ACC112 (cell line): ENCODE measurements around the gene LAPTM5.

Experiments used
- H2AFZ ChIP-seq: fragments of 200-600 bp; sonication (generic); one replicate; pipeline ENCODE4 v1.6.0; 2017; ENCODE audit warnings: antibody characterized with exemption, low read length; ENCODE audit not compliant: unreplicated experiment
- H3K27ac ChIP-seq: fragments of 200-600 bp; sonication (generic); 2 replicates; pipeline ENCODE4 v1.5.1; 2014; ENCODE audit warnings: low read depth, mild to moderate bottlenecking, antibody characterized with exemption, low read length, moderate library complexity
- H3K27me3 ChIP-seq: fragments of 200-600 bp; sonication (generic); 2 replicates; pipeline ENCODE4 v1.6.1; 2014; ENCODE audit warnings: mild to moderate bottlenecking, antibody characterized with exemption, low read length, moderate library complexity, mixed read lengths; ENCODE audit not compliant: insufficient read depth
- H3K36me3 ChIP-seq: fragments of 200-600 bp; sonication (generic); 2 replicates; pipeline ENCODE4 v1.6.1; 2016; ENCODE audit warnings: mild to moderate bottlenecking, antibody characterized with exemption, low read length, moderate library complexity, mixed read lengths; ENCODE audit not compliant: insufficient read depth
- H3K4me1 ChIP-seq: fragments of 200-600 bp; sonication (generic); one replicate; pipeline ENCODE4 v1.6.1; 2016; ENCODE audit warnings: low read length, mixed read lengths; ENCODE audit not compliant: insufficient read depth, unreplicated experiment, control insufficient read depth
- H3K4me3 ChIP-seq: fragments of 200-600 bp; sonication (generic); 2 replicates; pipeline ENCODE4 v1.5.1; 2014; ENCODE audit warnings: mild to moderate bottlenecking, low read depth, low read length
- H3K79me2 ChIP-seq: fragments of 200-600 bp; sonication (generic); one replicate; pipeline ENCODE4 v1.6.0; 2016; ENCODE audit warnings: low read length; ENCODE audit not compliant: control insufficient read depth, unreplicated experiment, insufficient read depth

LAPTM5 gene

GRCh38 chr1:30786264-30786991 lies 28.9 kb upstream of the LAPTM5 start:
- Histone ChIP-seq H2AFZ (no peak overlapping the region), H3K27ac (no peak overlapping the region)

DNA sequence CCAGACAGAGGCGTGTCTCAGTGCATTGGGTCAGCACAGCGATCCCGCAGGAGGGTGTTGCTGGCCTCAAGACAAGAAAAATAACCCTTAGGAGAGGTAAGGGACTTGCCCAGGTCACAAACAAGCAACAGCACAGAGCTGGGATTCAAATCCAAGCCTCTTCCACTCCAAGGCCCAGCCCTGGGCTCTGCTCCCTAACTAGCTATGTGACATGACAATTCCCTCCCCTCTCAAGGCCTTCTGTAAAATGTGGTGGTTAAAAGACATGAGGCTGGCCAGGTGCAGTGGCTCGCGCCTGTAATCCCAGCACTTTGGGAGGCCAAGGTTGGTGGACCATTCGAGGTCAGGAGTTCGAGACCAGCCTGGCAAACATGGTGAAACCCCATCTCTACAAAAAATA lies 28.1 kb upstream of the LAPTM5 start:
- Histone ChIP-seq H3K79me2 (no peaks in the 10 kb centered on the region), H3K4me1 (no peaks in the 10 kb centered on the region), H3K36me3 (no peaks in the 10 kb centered on the region), H2AFZ (no peak overlapping the region), H3K27ac (no peak overlapping the region), H3K27me3 (peaks cover 3% of the 10 kb centered on the region; the same call in 1 of the 2 replicates), H3K4me3 (no peak overlapping the region)

More at GRCh38 chr1:30786264-30786991, 28.9 kb upstream of the LAPTM5 start:
- Histone ChIP-seq H3K79me2 (no peaks in the 10 kb centered on the region), H3K4me1 (no peaks in the 10 kb centered on the region), H3K27me3 (peaks cover 10% of the 10 kb centered on the region), H3K36me3 (no peaks in the 10 kb centered on the region), H3K4me3 (no peak overlapping the region)

DNA sequence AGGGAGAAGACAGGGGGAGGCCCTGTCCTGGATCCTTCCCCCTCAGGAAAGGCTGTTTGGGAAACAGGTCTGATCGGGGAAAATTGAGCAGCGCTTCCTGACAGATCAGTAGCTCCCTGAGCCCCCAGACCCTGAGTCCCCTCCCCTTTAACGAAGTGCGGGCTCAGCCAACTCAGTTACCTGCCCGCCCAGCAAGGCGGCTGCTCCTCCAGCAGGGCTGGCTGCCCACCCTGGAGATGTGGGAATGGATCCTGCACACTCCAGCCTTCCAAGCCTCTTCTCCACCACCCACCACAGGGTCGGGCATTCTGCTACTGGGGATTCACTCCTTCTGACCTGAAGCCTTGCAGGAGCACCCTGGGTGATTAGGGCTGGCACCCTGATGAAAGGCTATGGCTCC lies 27.6 kb upstream of the LAPTM5 start:
- Histone ChIP-seq H3K4me1 (no peaks in the 10 kb centered on the region), H3K27ac (no peak overlapping the region), H3K36me3 (no peaks in the 10 kb centered on the region), H2AFZ (no peak overlapping the region), H3K79me2 (no peaks in the 10 kb centered on the region), H3K4me3 (no peak overlapping the region), H3K27me3 (no peaks in the 10 kb centered on the region)

DNA sequence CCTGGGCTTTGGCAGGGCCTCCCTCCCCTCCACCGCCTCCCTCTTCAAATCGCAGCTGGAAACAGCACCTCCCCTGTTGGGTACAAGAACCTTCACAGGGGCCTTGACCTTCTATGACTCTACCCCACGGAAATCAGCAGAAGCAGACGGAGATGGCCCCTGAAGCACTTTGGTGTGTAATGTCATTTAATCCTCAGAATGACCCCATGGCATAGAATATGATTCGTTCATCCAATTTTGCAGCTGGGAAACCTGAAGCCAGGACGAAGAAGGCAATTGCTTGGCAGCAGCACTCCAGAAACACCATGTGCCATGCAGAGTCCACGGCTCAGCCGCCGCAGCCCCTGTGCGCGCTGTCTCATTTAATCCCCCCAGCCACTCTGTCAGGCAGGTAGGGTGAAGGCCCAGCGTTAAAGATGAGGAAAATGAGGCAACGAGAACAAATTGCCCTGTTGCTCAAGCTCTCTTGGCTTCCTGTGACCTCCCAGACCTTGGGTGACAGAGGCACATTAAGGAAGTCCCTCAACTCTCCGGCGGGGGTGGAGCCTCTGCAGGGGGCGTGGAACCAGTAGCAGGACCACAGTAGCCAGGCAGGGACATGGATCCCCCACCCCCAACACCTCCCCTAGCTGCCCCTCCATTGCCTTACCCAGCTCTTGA lies 25.8 kb upstream of the LAPTM5 start:
- no peak overlapping the region for H3K27ac ChIP-seq
- H3K27me3 ChIP-seq = no peaks in the 10 kb centered on the region
- H3K79me2 ChIP-seq = no peaks in the 10 kb centered on the region
- H3K4me3 ChIP-seq = no peak overlapping the region
- H2AFZ ChIP-seq = no peak overlapping the region
- H3K4me1 ChIP-seq = no peaks in the 10 kb centered on the region
- H3K36me3 ChIP-seq = no peaks in the 10 kb centered on the region

DNA sequence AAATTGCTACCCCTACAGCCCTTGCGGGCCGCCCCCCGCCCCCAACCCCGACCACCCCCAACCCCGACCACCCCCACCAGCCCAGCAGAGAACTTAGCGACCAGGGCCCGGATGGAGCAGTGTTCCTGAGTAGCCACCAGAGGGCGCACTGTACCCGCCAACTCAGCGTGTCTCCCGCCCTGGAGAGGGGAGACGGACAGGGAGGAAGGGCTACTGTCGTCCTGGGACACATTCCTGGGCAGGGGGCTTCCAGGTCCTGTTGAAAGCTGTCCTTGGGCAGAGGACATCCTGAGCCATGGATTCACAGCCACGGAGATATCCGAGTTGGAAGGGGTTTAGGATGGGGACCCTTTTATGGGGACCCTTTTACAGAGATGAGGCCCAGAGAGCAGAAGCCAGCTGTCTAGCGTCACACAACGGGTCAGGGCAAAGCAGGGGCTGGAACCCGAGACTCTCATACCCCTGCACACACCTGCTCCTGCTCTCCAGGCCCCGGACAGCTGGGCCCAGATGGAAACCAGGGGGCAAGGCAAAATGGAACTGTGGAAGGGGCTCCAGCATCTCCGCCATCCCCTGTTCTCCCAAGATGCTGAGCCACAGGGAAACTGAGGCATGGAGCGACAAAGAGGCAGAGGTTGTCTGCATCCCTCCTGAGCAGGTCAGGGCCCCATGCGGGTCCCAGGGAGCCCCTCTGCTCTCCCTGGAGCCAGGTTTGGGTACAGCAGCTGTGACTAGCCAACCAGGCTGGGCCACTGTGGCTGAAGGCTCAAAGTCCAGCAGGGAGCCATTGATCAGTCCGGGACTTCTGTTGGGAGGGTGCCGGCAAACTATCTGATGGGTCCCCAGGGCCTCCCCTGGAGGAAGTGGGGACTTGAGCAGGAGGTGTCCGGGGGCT lies 25.0 kb upstream of the LAPTM5 start:
- no peak overlapping the region for H3K27ac ChIP-seq
- no peaks in the 10 kb centered on the region for H3K79me2 ChIP-seq
- H3K4me3 ChIP-seq = no peak overlapping the region
- no peak overlapping the region for H2AFZ ChIP-seq
- H3K27me3 ChIP-seq = no peaks in the 10 kb centered on the region
- no peaks in the 10 kb centered on the region for H3K36me3 ChIP-seq
- peaks cover 3% of the 10 kb centered on the region for H3K4me1 ChIP-seq

DNA sequence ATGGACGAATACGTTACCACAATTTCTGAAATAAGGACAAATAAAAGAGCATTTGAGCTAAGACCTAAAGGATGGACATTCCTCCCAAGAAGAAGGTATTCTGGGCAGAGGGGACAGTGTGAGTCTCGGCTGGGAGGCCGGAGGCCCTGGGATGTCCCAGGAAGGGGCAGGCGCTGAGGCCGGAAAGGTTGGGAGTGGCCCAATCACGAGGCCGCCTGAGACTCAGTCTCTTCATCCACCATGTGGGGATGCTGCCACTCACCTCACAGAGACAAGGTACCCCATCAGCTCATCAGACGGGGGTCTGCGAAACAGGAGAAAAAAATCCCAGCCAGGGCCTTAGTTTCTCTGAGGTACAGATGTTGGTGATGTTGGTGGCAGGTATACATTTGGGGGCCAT lies 24.3 kb upstream of the LAPTM5 start:
- Histone ChIP-seq H3K36me3 (no peaks in the 10 kb centered on the region), H3K4me1 (peaks cover 3% of the 10 kb centered on the region), H3K27me3 (no peaks in the 10 kb centered on the region), H3K4me3 (no peak overlapping the region), H2AFZ (no peak overlapping the region), H3K27ac (no peak overlapping the region), H3K79me2 (no peaks in the 10 kb centered on the region)

- H2AFZ ChIP-seq = no peak overlapping the region
- H3K36me3 ChIP-seq = no peaks in the 10 kb centered on the region
- H3K4me3 ChIP-seq = no peak overlapping the region
- H3K27ac ChIP-seq = no peak overlapping the region
- peaks cover 3% of the 10 kb centered on the region for H3K4me1 ChIP-seq
- H3K79me2 ChIP-seq = no peaks in the 10 kb centered on the region
- H3K27me3 ChIP-seq = no peaks in the 10 kb centered on the region
Measured at GRCh38 chr1:30780409-30780808, 22.8 kb upstream of the LAPTM5 start.

DNA sequence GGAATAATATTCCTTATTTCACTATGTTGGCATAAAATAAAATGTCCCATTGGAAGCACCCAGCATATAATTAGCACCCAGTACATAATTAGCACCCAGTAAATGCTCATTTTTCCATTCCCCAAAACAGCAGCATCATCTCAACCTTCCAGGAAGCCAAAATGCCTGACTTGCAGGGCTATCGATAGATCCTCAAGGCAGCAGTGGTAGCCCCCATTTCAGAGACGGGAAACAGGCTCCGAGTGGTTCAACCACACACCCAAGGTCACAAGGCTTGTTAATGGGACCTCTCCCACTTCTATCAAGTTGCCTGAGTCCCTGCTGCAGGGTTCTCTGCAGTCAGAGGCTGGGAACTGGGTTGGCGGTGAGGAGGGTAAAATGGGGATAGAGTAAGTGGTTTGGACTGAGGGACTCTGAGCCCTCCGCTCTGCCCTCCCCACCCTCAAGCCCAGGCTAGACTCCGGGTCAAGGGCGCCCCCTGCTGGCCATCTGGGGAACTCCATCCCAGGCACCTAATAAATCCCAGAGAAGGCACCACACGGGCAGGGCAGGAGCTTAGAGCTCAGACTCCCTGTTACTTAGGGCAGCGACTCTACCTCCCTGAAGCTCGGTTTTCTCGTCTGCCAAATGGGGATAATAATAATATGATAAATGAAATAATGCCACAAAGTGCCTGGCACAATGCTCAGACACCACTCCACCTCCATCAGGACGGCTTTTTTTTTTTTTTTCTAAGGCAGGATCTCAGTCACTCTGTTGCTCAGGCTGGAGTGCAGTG lies 21.9 kb upstream of the LAPTM5 start:
- Histone ChIP-seq H3K27ac (no peak overlapping the region), H3K79me2 (no peaks in the 10 kb centered on the region), H3K27me3 (no peaks in the 10 kb centered on the region), H3K4me3 (no peak overlapping the region), H3K36me3 (no peaks in the 10 kb centered on the region), H3K4me1 (peaks cover 3% of the 10 kb centered on the region), H2AFZ (no peak overlapping the region)

DNA sequence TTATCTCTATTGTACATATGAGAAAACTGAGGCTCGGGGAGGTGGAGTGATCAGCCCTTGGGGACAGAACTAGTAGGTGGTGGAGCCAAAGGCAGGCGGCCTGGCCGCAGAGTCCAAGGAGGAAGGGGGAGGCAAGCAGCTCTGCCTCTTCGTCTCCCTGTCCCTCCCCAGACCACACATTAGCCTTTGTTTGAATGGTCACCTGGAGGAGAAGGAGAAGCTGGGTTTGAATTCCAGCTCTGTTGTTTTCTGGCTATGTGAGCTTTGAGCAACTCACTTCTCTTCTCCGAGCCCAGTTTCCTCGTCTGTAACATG lies 21.4 kb upstream of the LAPTM5 start:
- peaks cover 3% of the 10 kb centered on the region for H3K4me1 ChIP-seq
- H3K4me3 ChIP-seq = no peak overlapping the region
- no peak overlapping the region for H2AFZ ChIP-seq
- H3K27me3 ChIP-seq = no peaks in the 10 kb centered on the region
- no peaks in the 10 kb centered on the region for H3K79me2 ChIP-seq
- no peaks in the 10 kb centered on the region for H3K36me3 ChIP-seq
- no peak overlapping the region for H3K27ac ChIP-seq
